OCI-LY7 (cell line): ENCODE data around the gene COMMD1. TPM values are rescaled to one million over a fixed set of nuclear protein-coding genes. Genes with fewer than 3 reads are reported as not detected.

Experiments
- BruUV-seq: library from RNA; stranded (reverse); fragments of 400-500 nt; replicated peaks from 2 replicates; lab custom pipeline; 2021; lab: Mats Ljungman, UMichigan
- CTCF ChIA-PET: fragments of 300-600 bp; sonication (Branson Sonifier 250); formaldehyde crosslinking; loops from one replicate; lab custom pipeline; 2022; ENCODE audit warnings: antibody characterized with exemption; ENCODE audit not compliant: unreplicated experiment; lab: Charles Lee
- POLR2A ChIA-PET: fragments of 300-600 bp; sonication (Branson Sonifier 250); formaldehyde crosslinking; loops from one replicate; lab custom pipeline; 2022; ENCODE audit warnings: antibody characterized with exemption; lab: Charles Lee
- DNase-seq: peaks from one replicate; pipeline ENCODE4 v3.0.0-alpha.2; 2015; ENCODE audit warnings: low spot score
- H2AFZ ChIP-seq: fragments of 200-600 bp; sonication (generic), shearing (Covaris generic); 2 replicates; pipeline ENCODE4 v1.6.1; 2014; ENCODE audit warnings: mild to moderate bottlenecking, antibody characterized with exemption, low read length, moderate library complexity
- H3K27ac ChIP-seq: fragments of 200-600 bp; sonication (generic); 2 replicates; pipeline ENCODE4 v1.5.1; 2014; ENCODE audit warnings: mixed run types, low read depth, mild to moderate bottlenecking, moderate library complexity, low read length, inconsistent platforms; ENCODE audit not compliant: poor library complexity, severe bottlenecking
- H3K36me3 ChIP-seq: fragments of 200-600 bp; sonication (generic); 2 replicates; pipeline ENCODE4 v1.6.1; 2014; ENCODE audit warnings: mild to moderate bottlenecking, antibody characterized with exemption, low read length, moderate library complexity, mixed read lengths; ENCODE audit not compliant: insufficient read depth
- H3K4me1 ChIP-seq: fragments of 200-600 bp; sonication (generic); 2 replicates; pipeline ENCODE4 v1.5.1; 2014; ENCODE audit warnings: mild to moderate bottlenecking, low read length; ENCODE audit not compliant: insufficient read depth, poor library complexity, severe bottlenecking
- H3K4me2 ChIP-seq: fragments of 200-600 bp; sonication (generic); 2 replicates; pipeline ENCODE4 v1.6.1; 2014; ENCODE audit warnings: mild to moderate bottlenecking, low read length
- H3K4me3 ChIP-seq: fragments of 200-600 bp; sonication (generic); 2 replicates; pipeline ENCODE4 v1.5.1; 2014; ENCODE audit warnings: mild to moderate bottlenecking, low read depth, low read length; ENCODE audit not compliant: poor library complexity, severe bottlenecking
- H3K79me2 ChIP-seq: fragments of 200-600 bp; sonication (generic); 2 replicates; pipeline ENCODE4 v1.6.1; 2016; ENCODE audit warnings: low read depth, mild to moderate bottlenecking, low read length, moderate library complexity, mixed read lengths; ENCODE audit not compliant: insufficient read depth
- H3K9me2 ChIP-seq: fragments of 200-600 bp; sonication (generic); 2 replicates; pipeline ENCODE4 v1.6.1; 2016; ENCODE audit warnings: mild to moderate bottlenecking, low read length, mixed read lengths; ENCODE audit not compliant: insufficient read depth
- H3K9me3 ChIP-seq: fragments of 200-600 bp; sonication (generic); 2 replicates; pipeline ENCODE4 v1.6.1; 2014; ENCODE audit warnings: mild to moderate bottlenecking, mixed run types, low read length, mixed read lengths
- H4K20me1 ChIP-seq: fragments of 200-600 bp; sonication (generic); 2 replicates; pipeline ENCODE4 v1.6.1; 2014; ENCODE audit warnings: mild to moderate bottlenecking, antibody characterized with exemption, low read length, moderate library complexity, mixed read lengths; ENCODE audit not compliant: insufficient read depth
- EZH2phosphoT487 ChIP-seq: fragments of 200-600 bp; sonication (generic); IDR thresholded peaks from 2 replicates; pipeline ENCODE4 v1.6.1; 2018; ENCODE audit warnings: low read depth, borderline replicate concordance, mild to moderate bottlenecking, mixed run types, antibody characterized with exemption, low read length, moderate library complexity, mixed read lengths
- intact Hi-C: fragments of 100-400 bp; cut with micrococcal nuclease; formaldehyde crosslinking; loops from one replicate; pipeline ENCODE4 v1.10.0; 2022; ENCODE audit not compliant: unreplicated experiment
- total RNA-seq, 2 experiments: library from RNA; depleted of rRNA in 1 of 2; stranded (reverse); fragments of >200 nt in 1 of 2; shearing (Covaris generic) in 1 of 2; gene quantifications; 2 replicates each; pipeline ENCODE4 v1.2.3, GENCODE V29; 2014 to 2022
- TF ChIP-seq, protein P1 (sequence below): fragments of 200-600 bp; sonication (generic); conservative IDR thresholded peaks from 2 replicates; pipeline ENCODE4 v1.5.1; 2014; ENCODE audit warnings: mild to moderate bottlenecking, antibody characterized with exemption, low read length, moderate library complexity, mixed read lengths

The COMMD1 gene
- total RNA-seq, 2 experiments from 2014 or later = 22.0 to 22.1 TPM

DNA sequence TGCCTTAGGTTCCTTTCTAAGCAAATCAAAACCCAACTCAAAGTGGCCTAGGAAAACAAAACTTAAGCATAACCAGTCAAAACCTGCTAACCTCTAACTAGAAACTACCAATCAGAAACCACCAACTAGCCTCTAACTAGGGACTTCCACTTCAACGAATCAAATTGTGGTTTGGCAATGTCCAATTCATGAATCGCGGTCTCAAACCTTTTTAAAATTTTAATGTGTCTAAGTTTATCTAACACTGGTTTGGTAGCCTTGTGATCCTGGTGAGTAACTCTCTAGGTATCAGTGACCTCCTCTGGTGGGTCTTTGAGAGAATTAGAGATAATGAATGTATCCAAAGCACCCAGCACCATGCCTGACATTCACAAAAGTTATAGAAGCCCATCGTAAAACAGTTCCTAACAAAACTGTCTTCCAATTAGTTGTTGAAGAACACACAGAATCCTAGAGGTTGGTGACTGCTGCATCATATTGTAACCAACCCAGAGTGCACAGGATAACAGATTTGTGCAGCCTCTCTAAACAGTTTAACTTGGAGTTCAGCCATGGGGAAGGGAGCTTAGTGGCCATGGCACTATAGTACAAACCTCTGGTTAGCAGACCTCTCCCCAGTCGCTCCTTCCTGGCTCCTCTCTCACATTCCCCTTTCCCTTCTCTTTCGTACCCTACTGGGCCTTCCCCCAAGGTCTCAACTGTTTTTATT lies 245.3 kb downstream of the COMMD1 start:
- POLR2A ChIA-PET = interaction anchor here (0.6 to 1.4 kb wide), 2 partner anchors 13 to 21 kb away, joined by 3 to 5 read pairs; no protein-coding TSS in a partner anchor
- Histone ChIP-seq H3K9me3 (peaks cover 7% of the 10 kb centered on the region), H3K27ac (no peak overlapping the region), H4K20me1 (no peaks in the 10 kb centered on the region), H2AFZ (no peak overlapping the region), H3K4me3 (no peak overlapping the region), H3K4me1 (peaks cover 37% of the 10 kb centered on the region), H3K9me2 (no peaks in the 10 kb centered on the region), H3K36me3 (no peaks in the 10 kb centered on the region), H3K79me2 (no peaks in the 10 kb centered on the region), H3K4me2 (no peak overlapping the region)
- CTCF ChIA-PET = no interaction called here
- TF ChIP-seq, protein P1, sequence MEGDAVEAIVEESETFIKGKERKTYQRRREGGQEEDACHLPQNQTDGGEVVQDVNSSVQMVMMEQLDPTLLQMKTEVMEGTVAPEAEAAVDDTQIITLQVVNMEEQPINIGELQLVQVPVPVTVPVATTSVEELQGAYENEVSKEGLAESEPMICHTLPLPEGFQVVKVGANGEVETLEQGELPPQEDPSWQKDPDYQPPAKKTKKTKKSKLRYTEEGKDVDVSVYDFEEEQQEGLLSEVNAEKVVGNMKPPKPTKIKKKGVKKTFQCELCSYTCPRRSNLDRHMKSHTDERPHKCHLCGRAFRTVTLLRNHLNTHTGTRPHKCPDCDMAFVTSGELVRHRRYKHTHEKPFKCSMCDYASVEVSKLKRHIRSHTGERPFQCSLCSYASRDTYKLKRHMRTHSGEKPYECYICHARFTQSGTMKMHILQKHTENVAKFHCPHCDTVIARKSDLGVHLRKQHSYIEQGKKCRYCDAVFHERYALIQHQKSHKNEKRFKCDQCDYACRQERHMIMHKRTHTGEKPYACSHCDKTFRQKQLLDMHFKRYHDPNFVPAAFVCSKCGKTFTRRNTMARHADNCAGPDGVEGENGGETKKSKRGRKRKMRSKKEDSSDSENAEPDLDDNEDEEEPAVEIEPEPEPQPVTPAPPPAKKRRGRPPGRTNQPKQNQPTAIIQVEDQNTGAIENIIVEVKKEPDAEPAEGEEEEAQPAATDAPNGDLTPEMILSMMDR = no peak
- TF ChIP-seq EZH2phosphoT487 = no peak
- intact Hi-C loops = no loop called here
- BruUV-seq = no TSS peak
- DNase-seq = no peak

DNA sequence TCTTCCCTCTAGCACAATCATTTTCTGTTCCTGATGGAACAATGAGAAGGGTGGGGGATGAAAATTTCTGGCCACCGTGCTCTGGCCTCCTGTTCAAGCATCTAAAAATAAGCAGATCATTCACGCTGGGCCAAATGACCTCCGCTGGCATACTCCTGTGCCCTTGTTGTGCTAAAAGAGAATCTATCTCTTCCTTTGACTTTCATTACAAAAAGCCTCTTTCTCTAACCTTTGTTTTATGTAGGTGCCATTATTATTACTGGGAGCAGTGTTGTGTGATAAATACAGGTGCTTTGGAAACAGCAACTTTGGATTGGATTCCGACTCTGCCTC lies 245.8 kb downstream of the COMMD1 start:
- no peaks in the 10 kb centered on the region for H3K9me2 ChIP-seq
- no peaks in the 10 kb centered on the region for H3K79me2 ChIP-seq
- H3K27ac ChIP-seq = no peak overlapping the region
- no peak overlapping the region for H2AFZ ChIP-seq
- no peak overlapping the region for H3K4me2 ChIP-seq
- peaks cover 7% of the 10 kb centered on the region for H3K9me3 ChIP-seq
- ChIA-PET POLR2A (interaction anchor here (0.6 to 1.4 kb wide), 2 partner anchors 12 to 20 kb away, joined by 3 to 5 read pairs; no protein-coding TSS in a partner anchor), CTCF (no interaction called here)
- TF ChIP-seq EZH2phosphoT487 = no peak
- TF ChIP-seq, protein P1 = no peak
- BruUV-seq = no TSS peak
- H3K4me3 ChIP-seq = no peak overlapping the region
- H4K20me1 ChIP-seq = no peaks in the 10 kb centered on the region
- H3K4me1 ChIP-seq = peaks cover 32% of the 10 kb centered on the region
- no peaks in the 10 kb centered on the region for H3K36me3 ChIP-seq
- DNase-seq = no peak
- intact Hi-C loops = no loop called here

DNA sequence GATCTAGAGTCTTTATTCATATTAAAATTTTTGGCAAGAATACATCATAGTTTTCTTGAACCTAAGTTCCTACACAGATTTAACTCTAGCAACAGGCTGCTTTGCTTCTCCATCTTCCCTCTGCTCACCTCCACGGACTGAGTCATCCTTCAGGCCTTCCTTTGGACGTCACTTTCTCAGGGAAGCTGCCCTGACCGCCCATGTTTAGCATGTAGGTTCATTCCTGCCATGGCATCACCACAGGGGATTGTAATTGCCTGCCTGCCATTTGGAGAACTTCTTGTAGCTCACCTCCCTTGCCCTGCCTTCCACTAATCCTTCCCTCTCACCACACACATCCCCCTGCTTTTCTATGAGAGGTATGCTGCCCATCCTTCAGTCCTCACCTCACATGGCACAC lies 246.5 kb downstream of the COMMD1 start:
- no peak overlapping the region for H2AFZ ChIP-seq
- BruUV-seq = no TSS peak
- H3K27ac ChIP-seq = no peak overlapping the region
- H3K9me3 ChIP-seq = peaks cover 7% of the 10 kb centered on the region
- intact Hi-C loops = no loop called here
- peaks cover 26% of the 10 kb centered on the region for H3K4me1 ChIP-seq
- H4K20me1 ChIP-seq = no peaks in the 10 kb centered on the region
- no peak for DNase-seq
- CTCF ChIA-PET = no interaction called here
- POLR2A ChIA-PET = interaction anchor here (1.4 kb wide), 1 partner anchor 12 kb away, joined by 5 read pairs; no protein-coding TSS in a partner anchor
- TF ChIP-seq, protein P1 = no peak
- H3K9me2 ChIP-seq = no peaks in the 10 kb centered on the region
- H3K79me2 ChIP-seq = no peaks in the 10 kb centered on the region
- H3K4me3 ChIP-seq = no peak overlapping the region
- H3K36me3 ChIP-seq = no peaks in the 10 kb centered on the region
- no peak overlapping the region for H3K4me2 ChIP-seq
